RWPE2 (cell line): Measurements from ENCODE around the gene IQCF2.

Experiments
- ATAC-seq: fragments of 200-7000 bp; cut with Tn5 transposase; 3 replicates; pipeline ENCODE4 v1.9.1; 2021; ENCODE audit warnings: low read depth
- DNase-seq: peaks from one replicate; pipeline ENCODE4 v3.0.0-alpha.2; 2020; ENCODE audit warnings: low spot score
- H3K27ac ChIP-seq: fragments of 450-650 bp; 2 replicates; pipeline ENCODE4 v1.5.1; 2017; ENCODE audit warnings: mild to moderate bottlenecking; ENCODE audit not compliant: poor library complexity, severe bottlenecking
- H3K27me3 ChIP-seq: fragments of 250-450 bp; sonication (Bioruptor Pico); 2 replicates; pipeline ENCODE4 v1.5.1; 2021; ENCODE audit warnings: mild to moderate bottlenecking, moderate library complexity; ENCODE audit not compliant: insufficient read depth, poor library complexity, severe bottlenecking
- H3K36me3 ChIP-seq: fragments of 250-450 bp; sonication (Bioruptor Pico); 2 replicates; pipeline ENCODE4 v1.5.1; 2020; ENCODE audit warnings: low read depth, mild to moderate bottlenecking, moderate library complexity
- H3K4me1 ChIP-seq: fragments of 250-450 bp; sonication (Bioruptor Pico); 2 replicates; pipeline ENCODE4 v1.5.1; 2021; ENCODE audit warnings: mild to moderate bottlenecking, moderate library complexity; ENCODE audit not compliant: insufficient read depth, poor library complexity, severe bottlenecking
- H3K4me3 ChIP-seq: fragments of 250-450 bp; sonication (Bioruptor Pico); 2 replicates; pipeline ENCODE4 v1.5.1; 2021; ENCODE audit warnings: mild to moderate bottlenecking, moderate library complexity; ENCODE audit not compliant: severe bottlenecking
- H3K9me3 ChIP-seq: fragments of 250-450 bp; sonication (Bioruptor Pico); 2 replicates; pipeline ENCODE4 v1.5.1; 2021; ENCODE audit warnings: mild to moderate bottlenecking, moderate library complexity; ENCODE audit not compliant: severe bottlenecking
- TF ChIP-seq, protein P1 (sequence below): fragments of 450-650 bp; IDR thresholded peaks from one replicate; pipeline ENCODE4 v1.5.1; 2017; ENCODE audit warnings: mild to moderate bottlenecking, moderate library complexity; ENCODE audit not compliant: poor library complexity, severe bottlenecking

The IQCF2 gene

DNA sequence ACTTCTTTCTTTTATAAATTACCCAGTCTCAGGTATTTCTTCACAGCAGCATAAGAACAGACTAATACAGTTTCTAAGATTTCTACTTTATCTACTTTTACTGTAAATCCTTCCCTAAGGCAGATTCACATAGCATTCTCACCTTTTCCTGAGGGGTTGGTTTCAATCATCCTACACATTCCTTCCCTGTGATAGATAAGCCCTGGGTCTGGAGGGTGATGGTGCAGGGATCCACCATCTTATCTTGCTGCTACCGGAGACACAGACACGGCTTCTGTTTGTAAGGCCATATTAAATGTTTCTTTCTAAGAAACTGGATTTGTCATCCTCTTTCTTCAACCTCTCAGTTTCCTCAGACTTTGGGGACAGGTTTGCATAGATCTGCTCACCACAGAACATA, 7.9 kb downstream of the IQCF2 start:
- Histone ChIP-seq H3K27me3 (peaks cover 5% of the 10 kb centered on the region), H3K4me3 (no peak overlapping the region)
- no peak for ATAC-seq

DNA sequence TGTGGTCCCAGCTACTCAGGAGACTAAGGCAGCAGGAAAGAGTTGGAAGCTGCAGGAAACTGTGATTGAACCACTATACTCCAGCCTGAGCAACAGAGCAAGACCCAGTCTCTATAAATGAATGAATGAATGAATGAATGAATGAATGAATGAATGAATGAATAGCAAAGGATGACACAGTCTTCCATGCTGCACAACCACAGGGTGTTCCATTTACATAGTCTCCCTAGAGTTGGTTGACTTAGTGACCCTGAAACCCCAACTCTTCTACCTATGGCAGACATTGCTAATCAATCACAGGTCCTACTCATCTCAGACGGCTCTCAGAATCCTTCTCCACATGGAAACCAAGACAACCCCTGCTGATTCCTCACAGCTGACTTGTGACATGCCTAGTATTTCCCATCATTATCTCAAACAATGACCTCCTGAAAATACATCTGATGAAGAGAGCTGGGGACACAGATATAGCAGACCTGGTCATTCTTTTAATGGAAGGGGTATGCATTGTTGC, 11.9 kb downstream of the IQCF2 start:
- TF ChIP-seq, protein P1, sequence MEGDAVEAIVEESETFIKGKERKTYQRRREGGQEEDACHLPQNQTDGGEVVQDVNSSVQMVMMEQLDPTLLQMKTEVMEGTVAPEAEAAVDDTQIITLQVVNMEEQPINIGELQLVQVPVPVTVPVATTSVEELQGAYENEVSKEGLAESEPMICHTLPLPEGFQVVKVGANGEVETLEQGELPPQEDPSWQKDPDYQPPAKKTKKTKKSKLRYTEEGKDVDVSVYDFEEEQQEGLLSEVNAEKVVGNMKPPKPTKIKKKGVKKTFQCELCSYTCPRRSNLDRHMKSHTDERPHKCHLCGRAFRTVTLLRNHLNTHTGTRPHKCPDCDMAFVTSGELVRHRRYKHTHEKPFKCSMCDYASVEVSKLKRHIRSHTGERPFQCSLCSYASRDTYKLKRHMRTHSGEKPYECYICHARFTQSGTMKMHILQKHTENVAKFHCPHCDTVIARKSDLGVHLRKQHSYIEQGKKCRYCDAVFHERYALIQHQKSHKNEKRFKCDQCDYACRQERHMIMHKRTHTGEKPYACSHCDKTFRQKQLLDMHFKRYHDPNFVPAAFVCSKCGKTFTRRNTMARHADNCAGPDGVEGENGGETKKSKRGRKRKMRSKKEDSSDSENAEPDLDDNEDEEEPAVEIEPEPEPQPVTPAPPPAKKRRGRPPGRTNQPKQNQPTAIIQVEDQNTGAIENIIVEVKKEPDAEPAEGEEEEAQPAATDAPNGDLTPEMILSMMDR: no peak
- DNase-seq (no peak), ATAC-seq (no peak)
- Histone ChIP-seq H3K27ac (no peak overlapping the region), H3K4me3 (no peak overlapping the region), H3K4me1 (no peaks in the 10 kb centered on the region), H3K36me3 (no peaks in the 10 kb centered on the region), H3K9me3 (no peaks in the 10 kb centered on the region), H3K27me3 (no peaks in the 10 kb centered on the region)

More for the DNA sequence above, 7.9 kb downstream of the IQCF2 start:
- no peaks in the 10 kb centered on the region for H3K4me1 ChIP-seq
- TF ChIP-seq, protein P1: no peak
- DNase-seq: no peak
- no peak overlapping the region for H3K27ac ChIP-seq
- no peaks in the 10 kb centered on the region for H3K9me3 ChIP-seq
- H3K36me3 ChIP-seq: no peaks in the 10 kb centered on the region

DNA sequence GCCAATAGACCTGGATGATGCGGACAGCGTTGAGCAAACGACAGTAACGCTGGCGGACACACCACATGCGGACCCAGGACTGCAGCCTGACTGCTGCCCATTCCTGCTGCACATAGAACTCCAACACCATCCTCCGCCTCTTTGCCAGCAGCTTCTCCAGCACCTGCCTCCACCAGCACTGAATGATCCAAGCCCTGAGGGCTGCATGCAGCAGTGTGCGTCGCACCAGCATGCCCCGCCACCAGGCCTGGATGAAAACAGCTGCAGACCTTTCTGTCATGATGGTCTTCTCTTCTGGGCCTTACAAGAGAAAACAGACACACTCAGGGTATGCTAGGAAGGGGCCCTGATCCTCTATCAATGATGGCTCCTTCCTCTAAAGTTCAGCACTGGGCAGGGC, 12.5 kb downstream of the IQCF2 start:
- H3K27ac ChIP-seq: no peak overlapping the region
- TF ChIP-seq, protein P1: no peak
- H3K4me3 ChIP-seq: no peak overlapping the region
- no peaks in the 10 kb centered on the region for H3K36me3 ChIP-seq
- no peaks in the 10 kb centered on the region for H3K27me3 ChIP-seq
- DNase-seq (no peak), ATAC-seq (no peak)
- H3K4me1 ChIP-seq: no peaks in the 10 kb centered on the region
- no peaks in the 10 kb centered on the region for H3K9me3 ChIP-seq

DNA sequence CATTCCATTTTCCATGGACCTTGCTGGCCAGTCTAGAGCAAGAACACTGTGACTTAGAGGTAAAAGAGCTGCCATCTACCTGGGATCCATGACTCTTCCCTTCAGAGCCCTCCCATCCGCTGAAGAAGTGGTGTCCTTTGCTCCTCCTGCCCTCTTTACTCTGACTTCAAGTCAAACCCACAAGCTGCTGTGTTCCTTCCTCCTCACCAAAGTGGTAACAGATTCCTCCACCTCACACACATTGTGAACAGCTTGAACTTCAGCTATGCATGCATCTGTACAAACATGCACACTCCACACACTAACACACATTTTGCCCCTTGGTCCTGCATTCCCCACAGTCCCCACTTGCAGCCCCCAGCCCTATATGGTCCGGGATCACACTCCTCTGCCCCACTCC, 13.0 kb downstream of the IQCF2 start:
- Histone ChIP-seq H3K36me3 (no peaks in the 10 kb centered on the region), H3K27me3 (no peaks in the 10 kb centered on the region)
- DNase-seq: no peak

DNA sequence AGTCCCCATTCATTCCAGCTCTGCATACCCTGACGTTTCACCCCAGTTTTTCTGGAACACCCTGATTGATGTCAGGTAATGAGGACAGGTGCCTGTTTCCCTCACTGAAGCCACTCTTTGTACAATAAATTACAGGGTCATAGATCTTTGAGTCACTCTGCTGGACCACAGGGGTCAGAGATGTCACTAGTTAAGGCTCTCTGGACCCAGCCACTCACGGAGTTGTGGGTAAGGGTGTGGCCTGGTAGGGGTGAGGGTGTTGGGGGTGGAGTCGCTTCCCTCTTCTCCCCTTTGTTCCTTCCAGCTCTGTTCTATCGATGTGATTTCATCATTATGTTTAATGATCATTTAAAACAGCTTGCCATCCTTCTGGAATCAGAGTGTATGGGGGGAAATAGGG, 13.5 kb downstream of the IQCF2 start:
- DNase-seq (no peak), ATAC-seq (no peak)
- H3K27me3 ChIP-seq: no peaks in the 10 kb centered on the region
- no peaks in the 10 kb centered on the region for H3K36me3 ChIP-seq
- no peaks in the 10 kb centered on the region for H3K4me1 ChIP-seq
- no peak overlapping the region for H3K4me3 ChIP-seq
- no peak overlapping the region for H3K27ac ChIP-seq
- TF ChIP-seq, protein P1: no peak
- H3K9me3 ChIP-seq: no peaks in the 10 kb centered on the region

More for the DNA sequence above, 13.0 kb downstream of the IQCF2 start:
- H3K4me1 ChIP-seq: no peaks in the 10 kb centered on the region
- H3K4me3 ChIP-seq: no peak overlapping the region
- H3K27ac ChIP-seq: no peak overlapping the region
- no peak for ATAC-seq
- no peaks in the 10 kb centered on the region for H3K9me3 ChIP-seq
- TF ChIP-seq, protein P1: no peak
